HG02884 (cell line): ENCODE data around the gene TDRD3.
A peak's percentile ranks its signal among the peaks of the same experiment; 100 is the strongest.
"Not testable (repeated sequence)": the region's sequence is repeated elsewhere in the genome, so short reads cannot be mapped to it uniquely, and the experiment has no call there.

Source experiments
- ATAC-seq: cut with Tn5 transposase; IDR thresholded peaks from one replicate; pipeline ENCODE4 v1.9.1; 2021; ENCODE audit warnings: mild to moderate bottlenecking, moderate library complexity; ENCODE audit not compliant: unreplicated experiment

TDRD3 gene

DNA sequence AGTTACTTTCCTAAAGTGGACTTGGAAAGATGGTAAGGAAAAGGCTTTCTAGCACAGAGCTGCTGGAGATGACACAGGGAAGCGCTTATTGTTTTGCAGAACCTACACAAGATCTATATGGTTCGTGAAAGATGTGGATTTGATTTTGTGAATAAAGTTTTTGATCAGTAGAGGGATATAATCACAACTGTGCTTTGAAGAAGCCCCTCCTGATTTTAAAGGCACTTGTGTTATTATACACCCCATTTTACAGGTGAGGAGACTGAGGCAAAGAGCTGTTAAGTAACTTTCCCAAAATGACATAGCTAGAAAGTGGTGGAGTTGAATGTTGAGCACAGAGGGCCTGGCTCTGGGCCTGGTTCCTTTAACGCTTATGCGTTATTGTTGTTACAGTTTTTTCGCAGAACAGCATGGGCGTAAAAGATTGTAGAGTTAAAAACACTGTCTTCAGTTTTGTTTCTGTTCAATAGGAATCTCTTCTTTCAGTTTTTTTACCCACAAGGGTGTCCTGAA, 1.4 kb downstream of the TDRD3 start:
- ATAC-seq: no peak

DNA sequence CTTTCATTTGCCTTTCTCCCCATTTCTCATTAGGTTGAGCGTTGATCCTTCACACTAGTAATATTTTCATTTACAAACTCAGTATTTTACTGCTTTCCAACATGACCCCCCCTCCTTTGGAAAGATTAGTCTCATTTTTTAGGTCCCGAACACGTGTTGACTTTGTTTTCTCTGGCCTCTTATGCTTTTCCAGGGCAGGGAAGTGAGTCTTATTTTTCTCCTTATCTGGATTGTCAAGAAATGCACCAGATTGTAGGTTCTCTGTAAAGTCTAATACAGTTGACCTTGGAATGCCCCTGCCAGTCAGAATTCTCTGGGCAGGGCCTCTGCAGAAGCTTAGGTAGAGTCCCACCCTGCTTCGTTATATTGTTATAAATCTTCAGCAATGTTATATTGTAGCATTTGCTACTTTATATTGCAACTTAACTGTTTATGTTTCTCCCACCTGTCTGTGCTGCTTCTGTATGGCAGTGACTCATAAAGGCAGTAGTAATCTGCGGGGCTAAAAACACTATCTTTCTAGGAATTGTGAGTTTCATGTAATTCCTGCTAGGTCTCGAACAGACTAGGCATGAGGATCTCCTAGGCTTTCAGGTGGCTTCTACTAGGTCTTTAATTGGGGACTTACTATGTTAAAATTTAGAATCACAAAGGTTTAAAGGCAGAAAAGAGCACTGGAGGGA, 2.0 kb downstream of the TDRD3 start:
- ATAC-seq: no peak

DNA sequence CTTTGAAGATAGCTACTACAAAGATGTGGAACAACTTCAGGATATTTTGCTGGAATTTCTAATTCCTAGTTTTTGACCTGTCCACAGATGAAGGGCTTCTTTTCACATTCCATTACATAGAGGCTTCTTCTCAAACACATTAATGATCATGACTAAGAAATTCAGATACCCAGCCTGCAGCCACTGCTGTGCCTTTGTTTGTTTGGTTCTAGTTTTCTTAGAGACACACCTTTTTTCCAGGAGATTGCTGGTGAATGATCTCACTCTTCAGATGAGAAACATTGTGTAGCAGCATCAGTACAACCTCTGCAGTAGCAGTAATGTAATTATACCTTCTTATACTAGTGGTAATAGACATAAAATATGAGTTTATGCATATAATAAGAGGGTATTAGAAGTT, 5.0 kb downstream of the TDRD3 start:
- ATAC-seq: no peak

DNA sequence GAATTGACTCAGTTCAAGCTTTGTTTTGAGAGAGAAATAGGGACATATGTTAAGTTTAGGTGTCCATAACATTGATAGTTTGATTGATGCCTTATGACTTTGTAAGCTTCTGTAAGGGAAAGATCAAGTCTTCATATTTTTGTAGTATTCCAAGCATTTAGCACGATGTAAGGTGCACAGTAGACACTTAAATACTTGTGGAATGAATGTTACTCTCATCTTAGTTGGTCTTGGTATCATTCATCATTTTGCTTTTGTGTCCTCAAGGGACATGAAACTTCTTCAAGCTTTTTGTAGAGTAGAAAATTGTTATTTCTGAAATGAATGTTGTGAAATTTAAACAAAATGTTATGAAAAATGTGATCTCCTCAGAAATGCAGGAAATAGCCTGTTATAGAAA, 10.1 kb downstream of the TDRD3 start:
- no peak for ATAC-seq

DNA sequence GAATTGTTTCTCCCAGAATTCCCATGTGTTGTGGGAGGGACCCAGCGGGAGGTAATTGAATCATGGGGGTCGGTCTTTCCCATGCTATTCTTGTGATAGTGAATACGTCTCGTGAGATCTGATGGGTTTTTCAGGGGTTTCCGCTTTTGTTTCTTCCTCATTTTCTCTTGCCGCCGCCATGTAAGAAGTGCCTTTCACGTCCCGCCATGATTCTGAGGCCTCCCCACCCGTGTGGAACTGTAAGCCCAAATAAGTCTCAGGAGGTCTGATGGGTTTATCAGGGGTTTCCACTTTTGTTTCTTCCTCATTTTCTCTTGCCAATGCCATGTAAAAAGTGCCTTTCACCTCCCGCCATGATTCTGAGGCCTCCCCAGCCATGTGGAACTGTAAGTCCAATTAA, 10.8 kb downstream of the TDRD3 start:
- ATAC-seq: not testable (repeated sequence)

DNA sequence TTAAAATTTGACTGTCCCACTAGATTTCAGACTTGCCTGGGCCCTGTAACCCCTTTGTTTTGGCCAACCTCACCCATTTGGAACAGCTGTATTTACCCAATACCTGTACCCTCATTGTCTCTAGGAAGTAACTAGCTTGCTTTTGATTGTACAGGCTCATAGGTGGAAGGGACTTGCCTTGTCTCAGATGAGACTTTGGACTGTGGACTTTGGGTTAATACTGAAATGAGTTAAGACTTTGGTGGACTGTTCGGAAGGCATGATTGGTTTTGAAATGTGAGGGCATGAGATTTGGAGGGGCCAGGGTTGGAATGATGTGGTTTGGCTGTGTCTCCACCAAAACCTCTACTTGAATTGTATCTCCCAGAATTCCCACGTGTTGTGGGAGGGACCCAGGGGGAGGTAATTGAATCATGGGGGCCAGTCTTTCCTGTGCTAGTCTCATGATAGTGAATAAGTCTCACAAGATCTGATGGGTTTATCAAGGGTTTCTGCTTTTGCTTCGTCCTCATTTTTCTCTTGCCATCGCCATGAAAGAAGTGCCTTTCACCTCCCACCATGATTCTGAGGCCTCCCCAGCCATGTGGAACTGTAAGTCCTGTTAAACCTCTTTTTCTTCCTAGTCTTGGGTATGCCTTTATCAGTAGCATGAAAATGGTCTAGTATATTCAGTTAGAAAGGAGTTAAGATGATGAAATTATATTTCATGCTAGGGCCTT, 12.7 kb downstream of the TDRD3 start:
- ATAC-seq: not testable (repeated sequence)

DNA sequence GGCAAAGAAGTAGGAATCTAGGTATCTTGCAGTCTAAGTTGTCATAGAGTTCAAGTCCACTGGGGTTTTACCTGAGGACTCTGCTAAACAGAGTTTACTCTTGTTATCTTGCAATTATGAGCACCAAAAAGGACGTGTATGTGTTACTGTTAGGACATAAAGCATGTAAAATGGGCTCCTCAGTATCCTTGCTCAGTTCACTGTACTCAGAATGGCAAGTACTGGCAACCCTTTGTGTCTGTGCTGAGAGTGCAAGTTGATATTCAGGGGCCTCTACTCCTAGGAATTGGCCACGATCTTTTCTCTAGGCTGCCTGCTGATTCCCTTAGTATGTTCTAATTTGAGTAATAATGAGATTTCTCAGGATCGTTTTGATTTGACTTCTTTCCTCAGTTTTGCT, 13.3 kb downstream of the TDRD3 start:
- ATAC-seq: no peak

DNA sequence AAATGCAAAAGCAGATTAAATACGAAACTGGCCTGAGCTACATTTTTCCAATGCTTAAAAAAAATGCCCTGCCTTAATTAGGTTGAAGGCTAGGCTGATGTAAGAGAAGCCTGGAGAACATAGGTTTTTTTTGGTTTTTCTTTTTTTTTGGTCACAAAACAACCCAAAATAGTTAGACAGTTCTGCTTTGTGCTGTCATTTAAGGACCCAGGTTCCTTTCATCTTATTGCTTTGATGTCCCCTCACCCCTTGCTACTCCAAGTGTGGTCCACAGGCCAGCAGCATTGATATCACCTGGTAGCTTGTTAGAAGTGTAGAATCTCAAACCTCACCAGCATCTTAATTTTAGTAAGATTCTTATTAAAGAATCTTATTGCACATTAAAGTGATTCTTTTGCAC, 14.4 kb downstream of the TDRD3 start:
- ATAC-seq: no peak

DNA sequence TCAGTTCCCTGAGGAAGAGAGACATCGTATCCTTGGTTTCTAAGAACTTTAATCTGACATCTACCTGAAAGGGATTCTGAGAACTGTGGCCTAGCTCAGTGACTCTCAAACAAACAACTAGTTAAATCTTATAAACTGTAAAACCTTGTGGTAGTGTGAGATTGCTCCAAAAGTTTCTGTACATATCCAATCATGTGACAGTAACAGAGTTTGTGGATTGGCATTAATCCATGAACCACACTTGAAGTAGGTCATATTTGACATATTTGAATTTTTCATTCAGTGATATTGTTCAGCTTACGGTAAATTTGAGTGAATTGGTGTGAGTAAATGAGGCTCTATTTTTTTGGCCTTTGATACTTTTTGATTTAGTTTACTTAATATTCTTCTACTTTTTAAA, 15.0 kb downstream of the TDRD3 start:
- ATAC-seq: no peak

DNA sequence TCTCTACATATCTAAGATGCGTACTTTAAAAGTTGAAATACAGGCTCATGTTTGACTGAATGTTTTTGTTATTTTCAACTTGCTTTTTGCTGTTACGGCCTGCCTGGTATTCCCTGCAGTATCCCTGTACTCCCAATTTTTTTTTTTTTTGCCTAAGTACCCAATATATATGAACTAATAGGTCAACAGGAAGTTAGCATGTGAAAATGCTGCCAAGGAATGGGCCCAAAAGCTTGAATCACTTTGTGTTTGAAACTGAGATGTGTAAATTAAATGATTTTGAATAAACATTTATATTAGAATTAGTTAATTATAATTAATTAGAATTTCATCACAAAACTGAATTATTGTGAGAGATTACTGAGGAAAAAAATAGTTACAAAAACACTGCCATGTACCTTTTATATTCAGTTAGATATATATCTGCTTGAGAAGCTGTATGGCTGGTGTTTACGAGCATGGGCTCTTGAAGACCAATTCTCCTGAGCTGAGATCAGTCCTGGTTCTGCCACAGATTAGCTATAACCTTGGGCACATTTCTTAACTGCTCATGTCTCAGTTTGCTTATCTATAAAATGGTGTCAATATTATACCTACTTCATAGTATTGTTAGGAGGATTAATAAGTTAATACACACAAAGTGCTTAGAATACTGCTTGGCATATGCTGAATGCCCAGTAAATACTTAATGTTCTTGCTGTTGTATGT, 16.0 kb downstream of the TDRD3 start:
- no peak for ATAC-seq

DNA sequence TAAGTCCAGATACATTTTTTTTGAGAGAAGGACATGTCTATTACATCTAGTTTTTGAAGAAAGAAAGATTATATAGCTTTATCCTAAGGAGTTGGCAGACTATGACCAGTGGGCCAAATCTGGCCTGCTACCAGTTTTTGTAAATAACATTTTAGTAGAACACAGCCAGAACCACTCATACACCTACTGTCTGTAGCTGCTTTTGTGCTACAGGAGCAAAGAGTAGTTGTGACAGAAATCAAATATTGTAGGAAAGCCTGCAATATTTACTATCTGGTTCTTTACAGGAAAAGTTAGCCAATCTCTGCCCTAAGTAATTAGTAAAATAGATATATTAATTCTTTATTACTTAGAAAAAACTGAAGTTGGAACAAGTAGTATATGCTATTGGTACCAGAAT, 17.2 kb downstream of the TDRD3 start:
- no peak for ATAC-seq

DNA sequence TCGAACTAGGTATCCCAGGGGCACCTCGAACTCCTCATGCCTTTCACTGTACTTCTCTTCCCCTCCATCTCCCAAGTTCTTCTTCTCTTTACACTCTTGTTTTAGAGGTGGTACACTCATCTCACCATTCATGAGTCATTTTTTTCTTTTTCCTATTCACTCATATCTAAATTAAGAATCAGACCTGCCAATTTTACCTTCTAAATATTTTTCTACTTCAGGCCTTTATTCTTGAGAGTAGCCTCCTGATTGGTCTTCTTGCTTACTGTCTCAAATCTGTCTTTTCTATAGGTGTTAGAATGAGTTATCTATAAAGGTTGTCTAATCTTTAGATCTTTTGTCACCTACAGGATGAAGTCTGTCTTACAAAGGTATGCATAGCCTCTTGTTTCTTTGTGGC, 20.7 kb downstream of the TDRD3 start:
- ATAC-seq: peak; percentile 60

DNA sequence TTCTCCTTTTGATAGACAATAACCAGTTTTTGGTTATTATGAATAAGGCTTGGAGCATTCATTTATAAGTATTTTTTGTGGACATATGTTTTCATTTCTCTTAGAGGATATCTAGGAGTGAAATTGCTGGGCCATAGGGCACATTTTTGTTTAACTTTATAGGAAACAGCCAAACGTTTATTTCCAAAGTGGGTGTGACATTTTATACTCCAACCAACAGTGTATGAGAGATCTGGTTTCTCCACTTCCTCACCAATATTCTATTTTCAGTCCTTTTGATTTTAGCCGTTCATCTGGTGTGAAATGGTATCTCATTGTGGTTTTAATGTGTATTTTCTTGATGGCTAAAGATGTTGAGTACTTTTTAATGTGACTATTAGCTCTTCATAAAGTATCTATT, 21.9 kb downstream of the TDRD3 start:
- no peak for ATAC-seq

DNA sequence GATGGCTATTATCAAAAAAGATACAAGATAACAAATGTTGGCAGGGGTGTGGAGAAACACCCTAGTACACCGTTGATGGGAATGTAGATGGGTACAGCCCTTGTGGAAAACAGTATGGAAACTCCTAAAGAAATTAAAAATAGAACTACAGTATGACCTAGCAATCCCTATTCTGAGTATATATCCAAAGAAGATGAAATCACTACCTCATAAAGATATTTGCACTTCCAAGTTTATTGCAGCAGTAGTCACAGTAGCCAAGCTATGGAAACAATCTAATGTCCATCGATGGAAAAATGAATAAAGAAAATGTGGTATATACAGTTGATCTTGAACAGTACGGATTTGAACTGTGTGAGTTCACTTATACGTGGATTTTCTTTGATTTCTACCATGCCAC, 28.3 kb downstream of the TDRD3 start:
- no peak for ATAC-seq

DNA sequence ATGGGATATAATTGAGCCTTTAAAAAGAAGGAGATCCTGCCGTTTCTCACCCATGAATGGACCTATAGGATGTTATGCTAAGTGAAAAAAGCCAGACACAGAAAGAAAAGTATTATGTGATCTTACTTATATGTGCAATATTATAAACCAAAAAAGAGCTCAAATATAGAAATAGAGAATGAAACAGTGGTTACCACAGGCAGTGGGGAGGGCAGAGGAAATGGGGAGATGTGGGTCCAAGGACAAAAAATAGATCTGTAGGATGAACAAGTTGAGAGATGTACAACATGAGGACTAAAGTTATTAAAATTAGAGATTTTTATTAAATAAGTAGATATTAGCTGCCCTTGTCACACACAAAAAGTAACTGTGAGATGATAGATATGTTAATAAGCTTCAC, 29.1 kb downstream of the TDRD3 start:
- ATAC-seq: no peak

DNA sequence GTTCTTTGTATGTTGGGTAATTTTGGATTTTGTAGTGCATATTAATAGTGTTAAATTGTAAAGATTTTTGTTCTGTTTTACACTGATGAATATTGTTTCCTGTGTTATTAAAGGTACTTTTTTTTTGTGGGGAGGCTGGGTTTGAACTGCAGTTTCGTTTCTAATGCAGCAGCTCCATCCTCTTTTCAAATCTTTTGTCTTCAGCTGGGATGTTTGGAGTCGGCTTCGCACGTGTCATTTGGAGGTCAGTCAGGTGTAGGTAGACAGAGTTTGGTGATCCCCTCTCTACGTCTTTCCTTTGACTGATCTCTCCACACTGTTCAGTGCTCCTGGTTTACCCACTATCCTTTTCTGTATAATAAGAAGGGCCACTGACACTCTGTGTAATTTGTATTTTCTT, 30.3 kb downstream of the TDRD3 start:
- ATAC-seq: peak; percentile 49

DNA sequence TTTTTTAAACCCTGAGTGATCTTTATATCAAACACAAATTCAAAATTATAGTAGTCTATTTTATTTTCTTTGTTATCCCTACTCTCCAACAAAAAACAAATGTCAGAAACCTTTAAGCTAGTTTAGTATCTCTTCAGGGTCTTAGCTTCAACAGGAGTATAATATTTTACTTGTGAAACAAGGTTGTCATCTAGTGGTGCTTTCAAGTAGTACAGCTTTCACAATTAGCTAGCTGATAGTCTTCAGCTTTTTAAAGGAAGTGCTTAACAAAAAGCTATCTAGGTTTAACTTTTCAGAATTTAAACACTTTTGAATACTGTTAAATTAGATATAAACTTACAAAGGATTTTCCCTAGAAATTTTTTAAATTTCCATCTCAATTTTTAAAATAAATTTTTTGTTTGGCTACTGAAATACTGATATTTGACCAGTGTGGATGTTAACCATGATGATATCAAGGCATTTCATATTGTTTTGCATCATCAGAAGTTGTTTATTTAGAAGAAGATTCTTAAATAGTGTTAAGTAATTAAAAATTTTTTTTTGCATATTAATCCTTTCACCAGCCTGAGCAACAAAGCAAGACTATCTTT, 34.2 kb downstream of the TDRD3 start:
- peak; percentile 72 for ATAC-seq

DNA sequence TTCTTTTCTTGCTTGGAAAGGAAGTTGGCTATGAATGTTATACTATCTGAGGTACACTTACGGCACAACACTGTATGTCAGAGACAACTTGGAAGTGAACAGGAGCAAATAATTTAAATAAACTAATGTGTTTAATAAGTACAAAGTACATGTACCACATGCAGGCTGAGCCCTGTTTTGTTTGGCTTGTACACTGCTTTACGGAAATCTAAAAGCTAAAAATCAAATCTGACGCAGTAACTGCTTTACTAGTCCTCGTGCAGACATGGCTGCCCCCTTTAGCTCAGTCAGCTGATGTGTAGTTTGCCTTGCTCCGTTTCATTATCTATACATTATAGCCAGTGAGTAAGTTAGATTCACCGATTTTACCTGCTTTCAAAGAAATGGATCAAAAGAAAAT, 36.5 kb downstream of the TDRD3 start:
- no peak for ATAC-seq

DNA sequence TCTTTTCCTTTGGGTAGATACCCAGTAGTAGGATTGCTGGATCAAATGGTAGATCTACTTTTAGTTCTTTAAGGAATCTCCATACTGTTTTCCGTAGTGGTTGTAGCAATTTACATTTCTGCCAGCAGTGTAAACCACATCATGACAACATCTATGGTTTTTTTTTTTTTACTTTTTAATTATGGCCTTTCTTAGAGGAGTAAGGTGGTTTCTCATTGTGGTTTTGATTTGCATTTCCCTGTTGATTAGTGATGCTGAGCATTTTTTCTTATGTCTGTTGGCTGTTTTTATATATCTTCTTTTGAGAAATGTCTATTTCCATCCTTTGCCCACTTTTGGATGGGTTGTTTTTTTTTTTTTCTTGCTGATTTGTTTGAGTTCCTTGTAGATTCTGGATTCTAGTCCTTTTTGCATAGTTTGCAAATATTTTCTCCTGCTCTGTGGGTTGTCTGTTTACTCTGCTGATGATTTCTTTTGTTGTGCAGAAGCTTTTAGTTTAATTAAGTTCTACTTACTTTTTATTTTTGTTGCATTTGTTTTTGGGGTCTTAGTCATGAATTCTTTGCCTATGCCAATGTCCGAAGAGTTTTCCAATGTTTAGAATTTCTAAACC, 38.8 kb downstream of the TDRD3 start:
- no peak for ATAC-seq

DNA sequence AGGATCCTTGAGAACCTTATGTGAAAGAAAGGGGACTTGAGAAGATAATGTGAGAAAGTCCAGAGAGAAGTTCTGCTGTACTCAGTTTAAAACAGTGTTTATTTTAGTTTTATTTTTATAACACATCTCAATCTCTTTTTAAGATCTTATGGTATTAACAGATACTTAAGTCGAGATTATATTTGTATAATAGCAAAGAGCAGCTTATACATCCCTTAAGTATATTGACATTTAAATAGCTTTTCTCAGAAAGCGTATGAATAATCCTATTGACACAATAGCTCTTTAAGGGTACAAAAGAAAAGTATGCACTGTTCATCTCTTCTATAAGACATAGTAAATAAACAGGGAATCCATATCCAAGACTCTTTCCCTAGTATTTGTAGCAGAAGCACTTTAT, 42.2 kb downstream of the TDRD3 start:
- no peak for ATAC-seq

DNA sequence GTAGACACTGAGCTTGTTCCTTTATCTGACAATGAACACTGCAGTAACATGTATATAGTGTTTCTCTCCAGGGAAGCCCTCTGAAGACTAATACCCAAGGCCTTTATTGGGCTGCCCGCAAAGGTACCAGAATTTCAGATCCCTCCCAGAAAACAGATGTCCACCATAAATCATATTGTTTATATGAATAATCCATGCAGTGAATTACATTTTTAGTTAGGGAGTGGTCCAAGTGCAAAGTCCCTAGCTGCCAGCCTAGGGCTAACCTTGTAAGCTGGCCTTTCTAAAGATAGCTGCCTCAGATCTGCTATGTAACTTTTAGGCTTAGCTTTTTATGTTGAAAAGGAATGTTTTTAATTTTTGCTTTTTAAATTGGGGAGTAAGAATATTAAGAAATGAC, 44.7 kb downstream of the TDRD3 start:
- ATAC-seq: no peak
